CD4-positive, alpha-beta T cell treated with Interleukin-2 at 100 ng/mL for 4 hours (primary cell): ENCODE measurements around the gene CXCL14.
"Not testable (repeated sequence)": the region's sequence is repeated elsewhere in the genome, so short reads cannot be mapped to it uniquely, and the experiment has no call there.

Experiments used
- DNase-seq: peaks from one replicate; pipeline ENCODE4 v3.0.0-alpha.2; 2020; ENCODE audit warnings: low spot score

Gene CXCL14

GRCh38 chr5:135543001-135543484 lies 35.7 kb downstream of the CXCL14 start:
- no peak for DNase-seq

GRCh38 chr5:135541807-135542502 lies 36.8 kb downstream of the CXCL14 start:
- DNase-seq, result no peak

GRCh38 chr5:135539430-135540005 lies 39.3 kb downstream of the CXCL14 start:
- no peak for DNase-seq

GRCh38 chr5:135538261-135538660 lies 40.5 kb downstream of the CXCL14 start:
- no peak for DNase-seq

GRCh38 chr5:135537745-135538144 lies 41.0 kb downstream of the CXCL14 start:
- no peak for DNase-seq

GRCh38 chr5:135537271-135537670 lies 41.5 kb downstream of the CXCL14 start:
- DNase-seq, result no peak

- no peak for DNase-seq
These were observed 42.7 kb downstream of the CXCL14 start, which contains the start of gene NEUROG1 for GRCh38 chr5:135535820-135536801. Gene NEUROG1, minus strand, starts transcription at chr5:135535964. Its CDS starts 274 bp downstream, at chr5:135535690.

- no peak for DNase-seq
These were observed 43.4 kb downstream of the CXCL14 start for GRCh38 chr5:135535420-135535819.

GRCh38 chr5:135534609-135535419 lies 44.0 kb downstream of the CXCL14 start:
- no peak for DNase-seq

GRCh38 chr5:135533794-135534193 lies 45.0 kb downstream of the CXCL14 start:
- DNase-seq, result no peak

GRCh38 chr5:135533334-135533733 lies 45.5 kb downstream of the CXCL14 start:
- DNase-seq, result no peak

- not testable (repeated sequence) for DNase-seq
These were observed 49.2 kb downstream of the CXCL14 start for GRCh38 chr5:135529576-135529975.

GRCh38 chr5:135526924-135527323 lies 51.9 kb downstream of the CXCL14 start:
- no peak for DNase-seq

GRCh38 chr5:135521964-135522363 lies 56.8 kb downstream of the CXCL14 start:
- no peak for DNase-seq
